ENCODE results near the gene BNIP3.

BNIP3 gene

GRCh38 chr10:131981429-131982184, at the start of gene BNIP3:
TSS of gene BNIP3 (minus strand) at chr10:131981923. CDS start at chr10:131981806, 117 bp downstream.
- peak; percentile 81 for DNase-seq (ENCODE audit: low spot score)

GRCh38 chr10:132030898-132031463, 49.3 kb upstream of the BNIP3 start:
- no peak for DNase-seq (ENCODE audit: low spot score)

GRCh38 chr10:132028706-132029105, 47.0 kb upstream of the BNIP3 start:
- no peak for DNase-seq (ENCODE audit: low spot score)

- no peak for DNase-seq (ENCODE audit: low spot score)
Observed at GRCh38 chr10:132027423-132027983, 45.8 kb upstream of the BNIP3 start.

- DNase-seq (ENCODE audit: low spot score) = peak; percentile 79
Observed at GRCh38 chr10:132023092-132023811, 41.5 kb upstream of the BNIP3 start.

GRCh38 chr10:132022241-132022640, 40.5 kb upstream of the BNIP3 start:
- no peak for DNase-seq (ENCODE audit: low spot score)

GRCh38 chr10:132021504-132022143, 39.9 kb upstream of the BNIP3 start:
- no peak for DNase-seq (ENCODE audit: low spot score)

GRCh38 chr10:132021046-132021445, 39.3 kb upstream of the BNIP3 start:
- DNase-seq (ENCODE audit: low spot score) = no peak

GRCh38 chr10:132020456-132020855, 38.7 kb upstream of the BNIP3 start:
- no peak for DNase-seq (ENCODE audit: low spot score)

- no peak for DNase-seq (ENCODE audit: low spot score)
Observed at GRCh38 chr10:132019366-132019765, 37.6 kb upstream of the BNIP3 start.

GRCh38 chr10:132018446-132018845, 36.7 kb upstream of the BNIP3 start:
- DNase-seq (ENCODE audit: low spot score) = no peak

GRCh38 chr10:132016514-132016913, 34.8 kb upstream of the BNIP3 start:
- DNase-seq (ENCODE audit: low spot score) = no peak

- no peak for DNase-seq (ENCODE audit: low spot score)
Observed at GRCh38 chr10:132011445-132011844, 29.7 kb upstream of the BNIP3 start.

- DNase-seq (ENCODE audit: low spot score) = no peak
Observed at GRCh38 chr10:132011024-132011423, 29.3 kb upstream of the BNIP3 start.

- DNase-seq (ENCODE audit: low spot score) = no peak
Observed at GRCh38 chr10:132010483-132010882, 28.8 kb upstream of the BNIP3 start.

- no peak for DNase-seq (ENCODE audit: low spot score)
Observed at GRCh38 chr10:132009575-132009974, 27.9 kb upstream of the BNIP3 start.

GRCh38 chr10:132007681-132008080, 26.0 kb upstream of the BNIP3 start:
- no peak for DNase-seq (ENCODE audit: low spot score)

GRCh38 chr10:132006966-132007365, 25.2 kb upstream of the BNIP3 start:
- no peak for DNase-seq (ENCODE audit: low spot score)

- no peak for DNase-seq (ENCODE audit: low spot score)
Observed at GRCh38 chr10:132005147-132005546, 23.4 kb upstream of the BNIP3 start.

GRCh38 chr10:132004052-132004451, 22.3 kb upstream of the BNIP3 start:
- DNase-seq (ENCODE audit: low spot score) = no peak

- no peak for DNase-seq (ENCODE audit: low spot score)
Observed at GRCh38 chr10:132003282-132003924, 21.7 kb upstream of the BNIP3 start.

- DNase-seq (ENCODE audit: low spot score) = no peak
Observed at GRCh38 chr10:132002004-132002403, 20.3 kb upstream of the BNIP3 start.
